GM12878 (cell line): ENCODE data around the gene ZNF618. TPM values are rescaled to one million over a fixed set of nuclear protein-coding genes. Genes with fewer than 3 reads are reported as not detected.

Experiments used
- ATAC-seq: fragments of 200-7000 bp; cut with Tn5 transposase; 3 replicates; pipeline ENCODE4 v1.9.1; 2020; ENCODE audit warnings: mild to moderate bottlenecking, moderate library complexity
- BruUV-seq: library from RNA; stranded (reverse); fragments of 400-500 nt; replicated peaks from 2 replicates; lab custom pipeline; 2021; lab: Mats Ljungman, UMichigan
- CTCF ChIA-PET: fragments of 300-600 bp; sonication (Branson Sonifier 250); formaldehyde crosslinking; extraction: SDS; loops from one replicate; lab custom pipeline; 2021; ENCODE audit warnings: inconsistent platforms; lab: Yijun Ruan, JAX
- POLR2A ChIA-PET: fragments of 350-600 bp; formaldehyde crosslinking; extraction: SDS; loops from one replicate; lab custom pipeline; 2021; ENCODE audit warnings: inconsistent platforms; lab: Charles Lee
- RAD21 ChIA-PET: fragments of 300-600 bp; sonication (Branson Sonifier 250); formaldehyde crosslinking; loops from one replicate; lab custom pipeline; 2023; ENCODE audit warnings: antibody characterized with exemption; ENCODE audit not compliant: unreplicated experiment; lab: Charles Lee
- SMC1A ChIA-PET: fragments of 300-600 bp; sonication (Branson Sonifier 250); formaldehyde crosslinking; loops from one replicate; lab custom pipeline; 2023; ENCODE audit not compliant: unreplicated experiment, uncharacterized antibody; lab: Charles Lee
- DNase-seq: peaks from one replicate; pipeline ENCODE4 v3.0.0-alpha.2; 2011; ENCODE audit warnings: low read depth, low spot score
- FAIRE-seq: peaks from 3 replicates; lab custom pipeline; 2011; peaks lifted over from hg19 to GRCh38; lab: Jason Lieb, UNC
- H2AFZ ChIP-seq: 2 replicates; pipeline ENCODE4 v1.6.0; 2011; ENCODE audit warnings: low read depth, low read length, control low read depth; ENCODE audit not compliant: control insufficient read depth
- H3K27ac ChIP-seq: 2 replicates; pipeline ENCODE4 v1.5.1; 2011; ENCODE audit warnings: control low read depth; ENCODE audit not compliant: control insufficient read depth, insufficient read depth
- H3K27me3 ChIP-seq, 2 experiments: replicated peaks in 1 of 2; 2 replicates each; pipeline versions ENCODE4 v1.6.0 to v1.6.1; 2011; ENCODE audit warnings: low read length in 1 of 2; ENCODE audit not compliant: control insufficient read depth in 2 of 2, insufficient read depth in 2 of 2
- H3K36me3 ChIP-seq, 2 experiments: 2 replicates each; pipeline ENCODE4 v1.5.1; 2011; ENCODE audit warnings: low read length in 1 of 2; ENCODE audit not compliant: control insufficient read depth in 2 of 2, insufficient read depth in 2 of 2
- H3K4me1 ChIP-seq: 2 replicates; pipeline ENCODE4 v1.6.1; 2011; ENCODE audit warnings: mild to moderate bottlenecking, low read length, moderate library complexity, mixed read lengths; ENCODE audit not compliant: control insufficient read depth, insufficient read depth
- H3K4me2 ChIP-seq: 2 replicates; pipeline ENCODE4 v1.6.0; 2011; ENCODE audit warnings: control low read depth; ENCODE audit not compliant: control insufficient read depth, insufficient read depth
- H3K4me3 ChIP-seq: fragments of 200-600 bp; sonication (generic); 2 replicates; pipeline ENCODE4 v1.5.1; 2016
- H3K79me2 ChIP-seq: 2 replicates; pipeline ENCODE4 v1.6.0; 2011; ENCODE audit warnings: low read length; ENCODE audit not compliant: control insufficient read depth, insufficient read depth
- H3K9ac ChIP-seq: 2 replicates; pipeline ENCODE4 v1.8.0; 2011; ENCODE audit warnings: low read length, control low read depth, mixed read lengths; ENCODE audit not compliant: control insufficient read depth, insufficient read depth
- H3K9me3 ChIP-seq: replicated peaks from 3 replicates; pipeline ENCODE4 v1.5.1; 2011; ENCODE audit warnings: mild to moderate bottlenecking, low read length; ENCODE audit not compliant: control insufficient read depth, insufficient read depth
- H4K20me1 ChIP-seq: 2 replicates; pipeline ENCODE4 v1.6.0; 2011; ENCODE audit not compliant: control insufficient read depth, insufficient read depth
- CEBPB ChIP-seq, 2 experiments: fragments of 150-350 bp in 1 of 2; IDR thresholded peaks; 2 replicates each; pipeline ENCODE4 v1.6.1; 2012 to 2014; ENCODE audit warnings: low read depth in 2 of 2, low read length in 2 of 2, borderline replicate concordance in 1 of 2, inconsistent platforms in 1 of 2
- PBX3 ChIP-seq: IDR thresholded peaks from 2 replicates; pipeline ENCODE4 v1.6.1; 2011; ENCODE audit warnings: mild to moderate bottlenecking, low read depth, low read length, moderate library complexity; ENCODE audit not compliant: insufficient replicate concordance
- SUZ12 ChIP-seq: fragments of 200-600 bp; sonication (generic); IDR thresholded peaks from one replicate; pipeline ENCODE4 v1.6.1; 2018; ENCODE audit warnings: antibody characterized with exemption, mild to moderate bottlenecking; ENCODE audit not compliant: unreplicated experiment
- ZBTB40 ChIP-seq: fragments of 450-650 bp; IDR thresholded peaks from 2 replicates; pipeline ENCODE4 v1.6.1; 2016; ENCODE audit warnings: mild to moderate bottlenecking, moderate library complexity, borderline replicate concordance
- ZNF274 ChIP-seq: IDR thresholded peaks from one replicate; pipeline ENCODE4 v1.8.0; 2011; ENCODE audit not compliant: insufficient read length, insufficient read depth
- WGBS: methylation state at CpG from one replicate; pipeline ENCODE4 v1.1.6; 2016; ENCODE audit warnings: low lambda C conversion rate; ENCODE audit not compliant: insufficient replicate concordance, insufficient coverage; ENCODE audit errors: missing lambda C conversion rate; 5-methylcytosine and 5-hydroxymethylcytosine counted together
- in situ Hi-C: fragments of 300-500 bp; cut with MboI; formaldehyde crosslinking; loops from 9 replicates; pipeline ENCODE4 v1.14.3; 2018; ENCODE audit warnings: mixed read lengths
- intact Hi-C: fragments of 100-400 bp; cut with micrococcal nuclease; formaldehyde crosslinking; loops from one replicate; pipeline ENCODE4 v1.14.2; 2022; ENCODE audit not compliant: unreplicated experiment
- polyA plus RNA-seq, 11 experiments: library from polyadenylated mRNA; depleted of rRNA in 4 of 11; unstranded in 6 of 11; stranded (reverse) in 5 of 11; fragments of >200 nt; fragmentation: Nextera tagmentation in 4 of 11; fragmentation: Illumina TruSeq in 1 of 11; extraction: Ambion mirVana in 4 of 11; extraction: Trizol in 1 of 11; gene quantifications; 1 replicate in 1 of 11; 2 replicates in 10 of 11; pipeline versions ENCODE4 v1.2.1 to v1.2.3, GENCODE V29; 2011 to 2016; ENCODE audit warnings: inconsistent platforms in 2 of 11, missing spikeins in 2 of 11, low read depth in 1 of 11
- total RNA-seq, 4 experiments: library from RNA; depleted of rRNA in 3 of 4; stranded (reverse); fragments of >200 nt in 3 of 4; fragmentation: Illumina TruSeq in 1 of 4; extraction: Trizol in 1 of 4; gene quantifications; 2 replicates each; pipeline versions ENCODE4 v1.2.1 to v1.2.3, GENCODE V29; 2013 to 2021
- TF ChIP-seq, protein P1 (sequence below): IDR thresholded peaks from 2 replicates; pipeline ENCODE4 v1.6.1; 2011; ENCODE audit warnings: low read depth, low read length, improper control_type of control experiment, borderline replicate concordance

The ZNF618 gene
- total and polyA plus RNA-seq, 10 of the 15 experiments (the other 5 are each of a cell fraction or from before 2014, with no cell fraction given): 0.01 to 0.24 (median 0.06) TPM; not detected in 2

DNA sequence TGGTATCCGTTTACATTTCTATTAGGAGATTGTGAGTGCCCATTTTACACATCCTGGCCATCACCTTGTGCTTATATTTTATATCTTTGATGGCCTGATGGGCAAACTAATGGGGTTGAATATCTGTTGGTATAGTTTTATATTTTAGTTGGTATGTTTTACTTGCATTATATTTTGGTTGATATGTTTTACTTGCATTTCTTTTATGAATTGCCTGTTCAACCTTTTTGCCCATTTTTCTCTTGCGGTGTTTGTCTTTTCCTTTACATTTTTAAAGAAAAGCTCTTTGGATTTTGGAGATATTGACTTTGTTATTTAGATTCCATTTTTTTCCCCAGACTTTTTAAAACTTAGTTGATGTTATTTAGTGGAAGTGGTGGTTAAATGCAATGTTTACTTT, 14.6 kb downstream of the ZNF618 start:
- POLR2A ChIA-PET: no interaction called here
- no peak for TF ChIP-seq ZBTB40
- no peak for ATAC-seq
- no peak for DNase-seq
- Histone ChIP-seq H3K9me3 (no peaks in the 10 kb centered on the region; the same call in 2 of the 3 replicates), H3K9ac (no peak overlapping the region), H3K4me1 (0 out of 2 replicates have a peak, but pooled peaks cover 3% of the 10 kb centered on the region), H3K36me3 (no peaks in the 10 kb centered on the region), H3K27me3 (no peaks in the 10 kb centered on the region), H3K4me2 (no peak overlapping the region), H3K27ac (no peak overlapping the region), H4K20me1 (no peaks in the 10 kb centered on the region), H3K4me3 (no peak overlapping the region), H3K79me2 (no peaks in the 10 kb centered on the region), H2AFZ (no peak overlapping the region)
- CTCF ChIA-PET: interaction anchor here (0.9 kb wide), 1 partner anchor 14 kb away, joined by 3 read pairs; no protein-coding TSS in a partner anchor
- WGBS: 48% methylated on average over 2 of the region's 2 CpGs
- SMC1A ChIA-PET: no interaction called here
- RAD21 ChIA-PET: no interaction called here
- intact Hi-C loops: no loop called here
- FAIRE-seq: no peak
- BruUV-seq: no TSS peak
- in situ Hi-C loops: no loop called here

GRCh38 chr9:113892861-113893491, 16.9 kb downstream of the ZNF618 start:
- H3K9ac ChIP-seq: no peak overlapping the region
- no peak overlapping the region for H2AFZ ChIP-seq
- 19% methylated on average over 6 of the region's 6 CpGs for WGBS
- no peak for ATAC-seq
- ChIA-PET CTCF (no interaction called here), RAD21 (no interaction called here), POLR2A (no interaction called here), SMC1A (no interaction called here)
- peak; percentile 18 for FAIRE-seq
- intact Hi-C loops (no loop called here), in situ Hi-C loops (no loop called here)
- no peaks in the 10 kb centered on the region; the same call in 2 of the 3 replicates for H3K9me3 ChIP-seq
- no peak overlapping the region for H3K27ac ChIP-seq
- H3K4me3 ChIP-seq: no peak overlapping the region
- H3K36me3 ChIP-seq: no peaks in the 10 kb centered on the region
- no peak overlapping the region for H3K4me2 ChIP-seq
- BruUV-seq: no TSS peak
- no peaks in the 10 kb centered on the region for H3K79me2 ChIP-seq
- no peak for DNase-seq
- no peaks in the 10 kb centered on the region for H3K4me1 ChIP-seq
- no peaks in the 10 kb centered on the region for H4K20me1 ChIP-seq
- no peaks in the 10 kb centered on the region for H3K27me3 ChIP-seq
- TF ChIP-seq CEBPB (IDR thresholded peaks at IDR 0.05; ENCODE audit: borderline replicate concordance in 1 of 2, low read depth in 2 of 2, low read length in 2 of 2) (no peak), SUZ12 (no peak), ZNF274 (no peak), PBX3 (no peak)
- TF ChIP-seq, protein P1, sequence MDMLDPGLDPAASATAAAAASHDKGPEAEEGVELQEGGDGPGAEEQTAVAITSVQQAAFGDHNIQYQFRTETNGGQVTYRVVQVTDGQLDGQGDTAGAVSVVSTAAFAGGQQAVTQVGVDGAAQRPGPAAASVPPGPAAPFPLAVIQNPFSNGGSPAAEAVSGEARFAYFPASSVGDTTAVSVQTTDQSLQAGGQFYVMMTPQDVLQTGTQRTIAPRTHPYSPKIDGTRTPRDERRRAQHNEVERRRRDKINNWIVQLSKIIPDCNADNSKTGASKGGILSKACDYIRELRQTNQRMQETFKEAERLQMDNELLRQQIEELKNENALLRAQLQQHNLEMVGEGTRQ: no peak
